AG04450 (cell line): ENCODE results near the gene DOCK6. TPM values are rescaled to one million over a fixed set of nuclear protein-coding genes. Genes with fewer than 3 reads are reported as not detected.
"Not testable (repeated sequence)": the region's sequence is repeated elsewhere in the genome, so short reads cannot be mapped to it uniquely, and the experiment has no call there.

ENCODE experiments used
- CTCF ChIA-PET: fragments of 300-600, 350-600 bp; formaldehyde crosslinking; extraction: SDS; loops from one replicate; lab custom pipeline; 2022; ENCODE audit warnings: antibody characterized with exemption, inconsistent platforms; lab: Charles Lee
- POLR2A ChIA-PET: fragments of 350-600 bp; formaldehyde crosslinking; extraction: SDS; loops from one replicate; lab custom pipeline; 2021; ENCODE audit warnings: antibody characterized with exemption, inconsistent platforms; lab: Yijun Ruan, JAX
- DNase-seq: peaks from one replicate; pipeline ENCODE4 v3.0.0-alpha.2; 2011; ENCODE audit warnings: low read depth, low spot score
- H3K27ac ChIP-seq: one replicate; pipeline ENCODE4 v1.5.1; 2012; ENCODE audit warnings: low read depth, low read length, control low read depth
- H3K27me3 ChIP-seq: one replicate; pipeline ENCODE4 v1.6.0; 2012; ENCODE audit warnings: low read length; ENCODE audit not compliant: control insufficient read depth, insufficient read depth
- H3K4me3 ChIP-seq: 2 replicates; pipeline ENCODE4 v1.5.1; 2011; ENCODE audit warnings: mild to moderate bottlenecking, low read depth, low read length, control low read depth
- H3K9me3 ChIP-seq: 2 replicates; pipeline ENCODE4 v1.5.1; 2012; ENCODE audit warnings: low read length; ENCODE audit not compliant: control insufficient read depth, insufficient read depth
- CTCF ChIP-seq: IDR thresholded peaks from 2 replicates; pipeline ENCODE4 v1.5.1; 2011; ENCODE audit warnings: low read depth, low read length, control low read depth, inconsistent platforms
- polyA plus RNA-seq: library from polyadenylated mRNA; depleted of rRNA; stranded (reverse); fragments of >200 nt; gene quantifications from 2 replicates; pipeline ENCODE4 v1.2.3, GENCODE V29; 2011

DOCK6 gene
- polyA plus RNA-seq, 1 experiment: 8.9 TPM

GRCh38 chr19:11191273-11191755 lies 71.0 kb downstream of the DOCK6 start:
- POLR2A ChIA-PET: interaction anchor here (0.6 kb wide), 1 partner anchor 9 kb away, joined by 9 read pairs; no protein-coding TSS in a partner anchor
- no peaks in the 10 kb centered on the region for H3K27me3 ChIP-seq
- no peak for DNase-seq
- TF ChIP-seq CTCF: no peak
- H3K27ac ChIP-seq: peak overlapping the region; percentile 39
- no peak overlapping the region for H3K4me3 ChIP-seq
- CTCF ChIA-PET: interaction anchor here (1.0 kb wide), 1 partner anchor 65 kb away, joined by 3 read pairs; no protein-coding TSS in a partner anchor
- H3K9me3 ChIP-seq: peaks cover 14% of the 10 kb centered on the region; the same call in 1 of the 2 replicates

- ChIA-PET POLR2A (interaction anchor here (0.6 to 0.7 kb wide), 3 partner anchors 8 to 309 kb away, joined by 3 to 11 read pairs (median 9); no protein-coding TSS in a partner anchor), CTCF (interaction anchor here (1.0 to 1.7 kb wide), 2 partner anchors 53 to 64 kb away, joined by 3 to 6 read pairs; no protein-coding TSS in a partner anchor)
- no peak for DNase-seq
These were observed 71.8 kb downstream of the DOCK6 start for GRCh38 chr19:11190501-11190900.

GRCh38 chr19:11187441-11187840 lies 74.9 kb downstream of the DOCK6 start:
- Histone ChIP-seq H3K27me3 (no peaks in the 10 kb centered on the region), H3K27ac (no peak overlapping the region), H3K9me3 (peaks cover 5% of the 10 kb centered on the region; the same call in 1 of the 2 replicates), H3K4me3 (no peak overlapping the region)
- ChIA-PET POLR2A (no interaction called here), CTCF (no interaction called here)
- no peak for TF ChIP-seq CTCF
- DNase-seq: no peak

More at GRCh38 chr19:11190501-11190900, 71.8 kb downstream of the DOCK6 start:
- H3K27ac ChIP-seq: peak overlapping the region; percentile 31
- H3K9me3 ChIP-seq: peaks cover 14% of the 10 kb centered on the region; the same call in 1 of the 2 replicates
- H3K4me3 ChIP-seq: no peak overlapping the region
- no peaks in the 10 kb centered on the region for H3K27me3 ChIP-seq
- no peak for TF ChIP-seq CTCF

- TF ChIP-seq CTCF: no peak
- H3K27me3 ChIP-seq: no peaks in the 10 kb centered on the region
- H3K9me3 ChIP-seq: no peaks in the 10 kb centered on the region
- DNase-seq: no peak
- ChIA-PET POLR2A (no interaction called here), CTCF (interaction anchor here (0.6 to 0.7 kb wide), 2 partner anchors 30 to 57 kb away, joined by 3 to 5 read pairs; no protein-coding TSS in a partner anchor)
- H3K4me3 ChIP-seq: no peak overlapping the region
- H3K27ac ChIP-seq: no peak overlapping the region
These were observed 79.3 kb downstream of the DOCK6 start for GRCh38 chr19:11182994-11183393.

- CTCF ChIA-PET: no interaction called here
- no peak for DNase-seq
- H3K9me3 ChIP-seq: no peaks in the 10 kb centered on the region; the same call in 1 of the 2 replicates
- H3K4me3 ChIP-seq: no peak overlapping the region
- no peak for TF ChIP-seq CTCF
- POLR2A ChIA-PET: no interaction called here
- no peak overlapping the region for H3K27ac ChIP-seq
- no peaks in the 10 kb centered on the region for H3K27me3 ChIP-seq
These were observed 80.8 kb downstream of the DOCK6 start for GRCh38 chr19:11181488-11181887.

GRCh38 chr19:11180975-11181374 lies 81.3 kb downstream of the DOCK6 start:
- DNase-seq, H3K27ac ChIP-seq, POLR2A ChIA-PET, H3K9me3 ChIP-seq, H3K27me3 ChIP-seq, H3K4me3 ChIP-seq: not testable (repeated sequence)
- CTCF ChIA-PET: interaction anchor here (1.0 kb wide), 1 partner anchor 11 kb away, joined by 3 read pairs; no protein-coding TSS in a partner anchor
